WTC11 (cell line): ENCODE data around the gene NLRP1. TPM values are rescaled to one million over a fixed set of nuclear protein-coding genes. Genes with fewer than 3 reads are reported as not detected.

Source experiments
- ATAC-seq: fragments of 200-7000 bp; cut with Tn5 transposase; 2 replicates; pipeline ENCODE4 v1.10.0; 2021; ENCODE audit warnings: mild to moderate bottlenecking, moderate library complexity
- CTCF ChIA-PET: fragments of 300-600 bp; sonication (Branson Sonifier 250); formaldehyde crosslinking; loops from one replicate; lab custom pipeline; 2021; ENCODE audit warnings: antibody characterized with exemption; lab: Charles Lee
- POLR2A ChIA-PET: fragments of 350-600 bp; sonication (Branson Sonifier 250); formaldehyde crosslinking; loops from one replicate; lab custom pipeline; 2021; ENCODE audit warnings: antibody characterized with exemption; lab: Charles Lee
- DNase-seq: peaks from one replicate; pipeline ENCODE4 v3.0.0; 2021; ENCODE audit warnings: low spot score
- H3K27ac Mint-ChIP-seq: 2 replicates; pipeline ENCODE4 v1.8.0; 2021; ENCODE audit warnings: mixed read lengths
- H3K27me3 Mint-ChIP-seq: 2 replicates; pipeline ENCODE4 v1.8.0; 2021; ENCODE audit warnings: low read depth, mild to moderate bottlenecking, moderate library complexity, mixed read lengths
- H3K36me3 Mint-ChIP-seq: 2 replicates; pipeline ENCODE4 v1.8.0; 2021; ENCODE audit warnings: mixed read lengths
- H3K4me1 Mint-ChIP-seq: 2 replicates; pipeline ENCODE4 v1.8.0; 2022; ENCODE audit warnings: mixed read lengths
- H3K4me3 Mint-ChIP-seq: 2 replicates; pipeline ENCODE4 v1.8.0; 2021; ENCODE audit warnings: mild to moderate bottlenecking, moderate library complexity, mixed read lengths
- H3K9me3 Mint-ChIP-seq: 2 replicates; pipeline ENCODE4 v1.8.0; 2021; ENCODE audit warnings: mixed read lengths
- CBFB ChIP-seq: sonication (generic); formaldehyde crosslinking; IDR thresholded peaks from 2 replicates; pipeline ENCODE4 v1.8.1; 2022; ENCODE audit warnings: mild to moderate bottlenecking, low read depth, missing genetic modification reagents
- CREB1 ChIP-seq: sonication (generic); formaldehyde crosslinking; IDR thresholded peaks from 2 replicates; pipeline ENCODE4 v1.8.0; 2023; ENCODE audit warnings: mild to moderate bottlenecking, missing genetic modification reagents
- EMX1 ChIP-seq: fragments of 250-450 bp; sonication (Bioruptor Pico); IDR thresholded peaks from 2 replicates; pipeline ENCODE4 v1.8.0; 2021; ENCODE audit warnings: mild to moderate bottlenecking
- ESRRA ChIP-seq: sonication (generic); formaldehyde crosslinking; IDR thresholded peaks from 2 replicates; pipeline ENCODE4 v1.8.1; 2022; ENCODE audit warnings: mild to moderate bottlenecking, missing genetic modification reagents, borderline replicate concordance
- FOXK1 ChIP-seq: sonication (generic); formaldehyde crosslinking; IDR thresholded peaks from 2 replicates; pipeline ENCODE4 v1.8.0; 2022; ENCODE audit warnings: mild to moderate bottlenecking, moderate library complexity, missing genetic modification reagents
- FOXP1 ChIP-seq: sonication (generic); formaldehyde crosslinking; IDR thresholded peaks from 2 replicates; pipeline ENCODE4 v1.8.0; 2022; ENCODE audit warnings: missing genetic modification reagents, mild to moderate bottlenecking, moderate library complexity, borderline replicate concordance
- HMGA2 ChIP-seq: fragments of 250-450 bp; sonication (Bioruptor Pico); IDR thresholded peaks from 2 replicates; pipeline ENCODE4 v1.4.0; 2021; ENCODE audit warnings: mild to moderate bottlenecking, moderate library complexity
- MLX ChIP-seq: sonication (generic); formaldehyde crosslinking; IDR thresholded peaks from 2 replicates; pipeline ENCODE4 v1.8.1; 2023; ENCODE audit warnings: mild to moderate bottlenecking, missing genetic modification reagents, moderate library complexity
- NFE2L1 ChIP-seq: sonication (generic); formaldehyde crosslinking; IDR thresholded peaks from 2 replicates; pipeline ENCODE4 v1.8.1; 2023; ENCODE audit warnings: missing genetic modification reagents
- NFYB ChIP-seq: sonication (generic); formaldehyde crosslinking; conservative IDR thresholded peaks from 2 replicates; pipeline ENCODE4 v1.8.0; 2022; ENCODE audit warnings: low read depth, missing genetic modification reagents
- NR3C1 ChIP-seq: sonication (generic); formaldehyde crosslinking; conservative IDR thresholded peaks from 2 replicates; pipeline ENCODE4 v1.8.1; 2023; ENCODE audit warnings: low read depth, mild to moderate bottlenecking, missing genetic modification reagents
- PRRX2 ChIP-seq: fragments of 250-450 bp; sonication (Bioruptor Pico); IDR thresholded peaks from 2 replicates; pipeline ENCODE4 v1.8.0; 2021; ENCODE audit warnings: mild to moderate bottlenecking
- SOX15 ChIP-seq: fragments of 250-450 bp; sonication (Bioruptor Pico); IDR thresholded peaks from 2 replicates; pipeline ENCODE4 v1.9.0; 2021; ENCODE audit warnings: mild to moderate bottlenecking
- SP1 ChIP-seq: sonication (generic); formaldehyde crosslinking; conservative IDR thresholded peaks from 2 replicates; pipeline ENCODE4 v1.8.1; 2022; ENCODE audit warnings: missing genetic modification reagents
- TEAD1 ChIP-seq: sonication (generic); formaldehyde crosslinking; IDR thresholded peaks from 2 replicates; pipeline ENCODE4 v1.8.0; 2022; ENCODE audit warnings: mild to moderate bottlenecking, missing genetic modification reagents
- TEAD4 ChIP-seq: sonication (generic); formaldehyde crosslinking; IDR thresholded peaks from 2 replicates; pipeline ENCODE4 v1.8.0; 2022; ENCODE audit warnings: mild to moderate bottlenecking, missing genetic modification reagents
- ZNF232 ChIP-seq: sonication (generic); formaldehyde crosslinking; IDR thresholded peaks from 2 replicates; pipeline ENCODE4 v1.8.0; 2022; ENCODE audit warnings: mild to moderate bottlenecking, missing genetic modification reagents
- ZNF263 ChIP-seq: sonication (generic); formaldehyde crosslinking; IDR thresholded peaks from 2 replicates; pipeline ENCODE4 v1.8.1; 2022; ENCODE audit warnings: low read depth, mild to moderate bottlenecking, moderate library complexity, missing genetic modification reagents
- ZNF281 ChIP-seq: sonication (generic); formaldehyde crosslinking; IDR thresholded peaks from 2 replicates; pipeline ENCODE4 v1.8.0; 2023; ENCODE audit warnings: mild to moderate bottlenecking, missing genetic modification reagents
- ZNF396 ChIP-seq: fragments of 250-450 bp; sonication (Bioruptor Pico); IDR thresholded peaks from 2 replicates; pipeline ENCODE4 v1.8.0; 2021; ENCODE audit warnings: mild to moderate bottlenecking, moderate library complexity, borderline replicate concordance
- ZNF425 ChIP-seq: fragments of 250-450 bp; sonication (Bioruptor Pico); conservative IDR thresholded peaks from 2 replicates; pipeline ENCODE4 v1.9.0; 2021; ENCODE audit warnings: mild to moderate bottlenecking
- ZNF671 ChIP-seq: fragments of 250-450 bp; sonication (Bioruptor Pico); IDR thresholded peaks from 2 replicates; pipeline ENCODE4 v1.8.0; 2021; ENCODE audit warnings: mild to moderate bottlenecking
- total RNA-seq: library from RNA; stranded (reverse); gene quantifications from 3 replicates; pipeline ENCODE4 v1.2.3, GENCODE V29; 2021

Gene NLRP1
- total RNA-seq, 1 experiment from 2014 or later: 17.6 TPM

DNA sequence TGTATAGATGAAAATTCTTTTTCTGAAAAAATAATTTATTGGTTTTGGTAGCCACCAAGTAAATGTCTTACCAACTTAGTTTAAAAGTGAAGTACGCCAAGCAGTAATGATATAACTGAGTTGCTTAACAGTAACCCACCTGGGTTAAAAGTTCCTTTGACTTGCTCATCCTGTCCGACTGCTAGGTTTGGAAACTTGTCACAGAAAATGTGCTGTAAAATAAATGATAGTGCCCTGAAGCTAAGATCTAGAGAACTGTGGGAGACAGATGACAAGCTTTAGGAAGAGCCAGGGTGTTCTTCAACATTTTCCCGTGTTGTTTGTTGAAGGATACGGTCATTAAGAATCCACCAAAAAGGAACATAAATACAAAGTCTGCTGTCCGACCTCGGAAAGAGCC, 103.3 kb downstream of the NLRP1 start (continued):
- TF ChIP-seq NFYB (CRISPR knock-in tag): no peak
- TF ChIP-seq CREB1 (CRISPR knock-in tag): no peak
- no peak for TF ChIP-seq MLX (CRISPR knock-in tag)
- no peak for TF ChIP-seq ZNF232 (CRISPR knock-in tag)
- TF ChIP-seq FOXK1 (CRISPR knock-in tag): no peak

DNA sequence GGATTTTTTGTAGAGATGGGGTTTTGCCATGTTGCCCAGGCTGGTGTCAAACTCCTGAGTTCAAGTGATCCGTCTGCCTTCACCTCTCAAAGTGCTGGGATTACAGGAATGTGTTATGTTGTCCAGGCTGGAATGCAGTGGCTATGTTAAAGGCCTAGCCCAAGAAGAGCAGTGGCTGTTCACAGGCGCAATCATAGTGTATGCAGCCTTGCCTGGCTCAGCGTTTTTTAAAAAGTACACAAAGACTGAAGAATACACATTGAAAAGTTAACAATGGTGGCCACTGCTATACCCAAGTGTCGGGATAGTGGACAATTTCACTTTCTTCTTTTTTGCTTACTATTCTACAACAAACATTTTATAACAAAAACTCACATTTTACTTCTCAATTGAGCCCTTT, 105.3 kb downstream of the NLRP1 start:
- ChIA-PET POLR2A (no interaction called here), CTCF (interaction anchor here (1.0 kb wide), 1 partner anchor 39 kb away, joined by 3 read pairs; no protein-coding TSS in a partner anchor)
- ATAC-seq (no peak), DNase-seq (no peak)
- Mint-ChIP-seq H3K27me3 (no peaks in the 10 kb centered on the region), H3K4me3 (no peak overlapping the region), H3K9me3 (peaks cover 4% of the 10 kb centered on the region; the same call in 1 of the 2 replicates), H3K4me1 (no peaks in the 10 kb centered on the region), H3K36me3 (peaks cover 79% of the 10 kb centered on the region), H3K27ac (no peak overlapping the region)
- TF ChIP-seq FOXP1 (CRISPR knock-in tag): no peak
- no peak for TF ChIP-seq EMX1

GRCh38 chr17:5473906-5474305, 110.4 kb downstream of the NLRP1 start:
- no peak for TF ChIP-seq TEAD1 (CRISPR knock-in tag)
- TF ChIP-seq SOX15 (CRISPR knock-in tag): no peak
- no peak for TF ChIP-seq ZNF263 (CRISPR knock-in tag)
- TF ChIP-seq NFYB (CRISPR knock-in tag): no peak
- no peak for TF ChIP-seq TEAD4 (CRISPR knock-in tag)
- TF ChIP-seq NFE2L1 (CRISPR knock-in tag): no peak
- no peak for TF ChIP-seq ESRRA (CRISPR knock-in tag)
- no peak for TF ChIP-seq NR3C1
- TF ChIP-seq ZNF396: no peak
- no peak for TF ChIP-seq ZNF671 (CRISPR knock-in tag)
- TF ChIP-seq ZNF281 (CRISPR knock-in tag): no peak
- no peak for TF ChIP-seq PRRX2 (CRISPR knock-in tag)
- no peak for TF ChIP-seq FOXK1 (CRISPR knock-in tag)
- no peak for TF ChIP-seq HMGA2 (CRISPR knock-in tag)
- TF ChIP-seq ZNF425 (CRISPR knock-in tag): no peak
- TF ChIP-seq SP1 (CRISPR knock-in tag): no peak
- TF ChIP-seq CBFB (CRISPR knock-in tag): no peak
- Mint-ChIP-seq H3K27me3 (no peaks in the 10 kb centered on the region), H3K27ac (no peak overlapping the region), H3K4me3 (no peak overlapping the region), H3K36me3 (peaks cover 49% of the 10 kb centered on the region), H3K4me1 (no peaks in the 10 kb centered on the region), H3K9me3 (peaks cover 4% of the 10 kb centered on the region; the same call in 1 of the 2 replicates)
- ChIA-PET CTCF (no interaction called here), POLR2A (no interaction called here)
- DNase-seq (no peak), ATAC-seq (no peak)
